ENCODE results near the gene BCL2L1.

The BCL2L1 gene

GRCh38 chr20:31695849-31696804, 26.5 kb downstream of the BCL2L1 start:
- no peak overlapping the region for H3K4me3 ChIP-seq (replicated peaks; ENCODE audit: low read depth, low read length)
- DNase-seq (ENCODE audit: extremely low read depth, low read depth): no peak

GRCh38 chr20:31694842-31695593, 27.6 kb downstream of the BCL2L1 start:
- no peak for DNase-seq (ENCODE audit: extremely low read depth, low read depth)
- no peak overlapping the region for H3K4me3 ChIP-seq (replicated peaks; ENCODE audit: low read depth, low read length)
- TF ChIP-seq, protein P1, sequence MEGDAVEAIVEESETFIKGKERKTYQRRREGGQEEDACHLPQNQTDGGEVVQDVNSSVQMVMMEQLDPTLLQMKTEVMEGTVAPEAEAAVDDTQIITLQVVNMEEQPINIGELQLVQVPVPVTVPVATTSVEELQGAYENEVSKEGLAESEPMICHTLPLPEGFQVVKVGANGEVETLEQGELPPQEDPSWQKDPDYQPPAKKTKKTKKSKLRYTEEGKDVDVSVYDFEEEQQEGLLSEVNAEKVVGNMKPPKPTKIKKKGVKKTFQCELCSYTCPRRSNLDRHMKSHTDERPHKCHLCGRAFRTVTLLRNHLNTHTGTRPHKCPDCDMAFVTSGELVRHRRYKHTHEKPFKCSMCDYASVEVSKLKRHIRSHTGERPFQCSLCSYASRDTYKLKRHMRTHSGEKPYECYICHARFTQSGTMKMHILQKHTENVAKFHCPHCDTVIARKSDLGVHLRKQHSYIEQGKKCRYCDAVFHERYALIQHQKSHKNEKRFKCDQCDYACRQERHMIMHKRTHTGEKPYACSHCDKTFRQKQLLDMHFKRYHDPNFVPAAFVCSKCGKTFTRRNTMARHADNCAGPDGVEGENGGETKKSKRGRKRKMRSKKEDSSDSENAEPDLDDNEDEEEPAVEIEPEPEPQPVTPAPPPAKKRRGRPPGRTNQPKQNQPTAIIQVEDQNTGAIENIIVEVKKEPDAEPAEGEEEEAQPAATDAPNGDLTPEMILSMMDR (IDR thresholded peaks at IDR 0.05; ENCODE audit: low read depth, low read length, missing control alignments): no peak

More at GRCh38 chr20:31695849-31696804, 26.5 kb downstream of the BCL2L1 start:
- TF ChIP-seq, protein P1 (IDR thresholded peaks at IDR 0.05; ENCODE audit: low read depth, low read length, missing control alignments): no peak

DNA sequence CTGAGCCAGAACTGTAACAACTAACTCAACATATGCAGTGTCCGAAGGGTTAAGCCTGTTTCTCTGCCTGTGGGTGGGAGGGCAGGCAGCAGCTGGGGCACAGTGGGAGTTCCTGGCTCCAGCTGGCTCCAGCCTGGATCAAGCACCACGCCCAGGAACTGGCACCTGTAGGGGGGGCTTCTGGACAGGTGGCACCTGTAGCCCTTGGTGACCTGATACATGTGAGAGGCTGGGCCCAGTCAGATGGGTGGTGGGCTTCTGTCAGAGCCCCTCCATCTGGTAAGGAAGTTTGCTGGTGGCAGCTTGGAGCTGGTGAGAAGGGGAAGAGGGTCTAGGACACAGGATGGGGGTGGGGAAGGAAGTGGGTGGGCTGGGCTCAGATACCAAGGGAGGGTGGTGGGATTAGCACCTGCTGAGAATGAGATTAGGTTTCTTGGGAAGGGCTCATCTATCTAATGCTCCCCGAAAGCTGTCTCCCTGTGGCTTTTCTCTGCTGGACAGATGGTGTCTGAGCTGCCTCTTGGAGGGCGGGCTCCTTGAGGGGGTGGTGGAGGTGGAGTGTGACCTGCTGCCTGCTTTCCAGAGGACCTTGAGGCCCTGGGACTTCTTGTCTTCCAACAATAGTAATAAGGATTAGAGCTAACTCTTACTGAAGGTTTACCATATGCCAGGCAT, 28.5 kb downstream of the BCL2L1 start:
- no peak overlapping the region for H3K4me3 ChIP-seq (replicated peaks; ENCODE audit: low read depth, low read length)
- no peak for DNase-seq (ENCODE audit: extremely low read depth, low read depth)
- TF ChIP-seq, protein P1 (IDR thresholded peaks at IDR 0.05; ENCODE audit: low read depth, low read length, missing control alignments): no peak

- TF ChIP-seq, protein P1 (IDR thresholded peaks at IDR 0.05; ENCODE audit: low read depth, low read length, missing control alignments): no peak
- DNase-seq (ENCODE audit: extremely low read depth, low read depth): no peak
- no peak overlapping the region for H3K4me3 ChIP-seq (replicated peaks; ENCODE audit: low read depth, low read length)
These were observed 29.3 kb downstream of the BCL2L1 start for GRCh38 chr20:31693402-31693801.

DNA sequence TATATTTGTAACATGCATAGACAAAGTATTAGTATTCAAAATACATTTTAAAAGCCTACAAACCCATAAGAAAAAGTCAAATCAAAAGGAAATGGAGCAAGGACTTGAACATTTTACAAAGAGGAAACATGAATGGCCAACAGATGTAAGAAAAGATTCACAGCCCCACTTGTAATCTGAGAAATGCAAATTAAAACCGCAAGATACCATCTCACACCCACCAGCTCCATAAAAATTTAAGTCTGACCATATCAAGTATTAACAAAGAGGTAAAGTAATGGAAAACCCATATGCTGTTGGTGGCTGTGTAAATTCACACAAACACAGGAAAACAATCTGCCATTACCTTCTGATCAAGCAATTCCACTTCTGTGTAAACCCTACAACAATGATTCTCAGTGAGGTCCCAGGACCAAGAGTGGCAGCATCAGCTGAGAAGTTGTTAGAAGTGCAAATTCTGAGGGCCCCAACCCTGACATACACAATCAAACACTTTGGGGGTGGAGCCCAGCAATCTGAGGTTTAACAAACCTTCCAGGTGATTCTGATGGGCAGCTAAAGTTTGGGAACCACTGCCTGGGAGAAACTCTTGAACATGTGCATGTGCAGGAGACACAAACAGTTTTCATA, 30.9 kb downstream of the BCL2L1 start:
- no peak overlapping the region for H3K4me3 ChIP-seq (replicated peaks; ENCODE audit: low read depth, low read length)
- DNase-seq (ENCODE audit: extremely low read depth, low read depth): no peak
- TF ChIP-seq, protein P1 (IDR thresholded peaks at IDR 0.05; ENCODE audit: low read depth, low read length, missing control alignments): no peak

- no peak for DNase-seq (ENCODE audit: extremely low read depth, low read depth)
- H3K4me3 ChIP-seq (replicated peaks; ENCODE audit: low read depth, low read length): no peak overlapping the region
- TF ChIP-seq, protein P1 (IDR thresholded peaks at IDR 0.05; ENCODE audit: low read depth, low read length, missing control alignments): no peak
These were observed 32.5 kb downstream of the BCL2L1 start for GRCh38 chr20:31690124-31690666.
